Measurements from ENCODE around the gene GRM5.

Gene GRM5

DNA sequence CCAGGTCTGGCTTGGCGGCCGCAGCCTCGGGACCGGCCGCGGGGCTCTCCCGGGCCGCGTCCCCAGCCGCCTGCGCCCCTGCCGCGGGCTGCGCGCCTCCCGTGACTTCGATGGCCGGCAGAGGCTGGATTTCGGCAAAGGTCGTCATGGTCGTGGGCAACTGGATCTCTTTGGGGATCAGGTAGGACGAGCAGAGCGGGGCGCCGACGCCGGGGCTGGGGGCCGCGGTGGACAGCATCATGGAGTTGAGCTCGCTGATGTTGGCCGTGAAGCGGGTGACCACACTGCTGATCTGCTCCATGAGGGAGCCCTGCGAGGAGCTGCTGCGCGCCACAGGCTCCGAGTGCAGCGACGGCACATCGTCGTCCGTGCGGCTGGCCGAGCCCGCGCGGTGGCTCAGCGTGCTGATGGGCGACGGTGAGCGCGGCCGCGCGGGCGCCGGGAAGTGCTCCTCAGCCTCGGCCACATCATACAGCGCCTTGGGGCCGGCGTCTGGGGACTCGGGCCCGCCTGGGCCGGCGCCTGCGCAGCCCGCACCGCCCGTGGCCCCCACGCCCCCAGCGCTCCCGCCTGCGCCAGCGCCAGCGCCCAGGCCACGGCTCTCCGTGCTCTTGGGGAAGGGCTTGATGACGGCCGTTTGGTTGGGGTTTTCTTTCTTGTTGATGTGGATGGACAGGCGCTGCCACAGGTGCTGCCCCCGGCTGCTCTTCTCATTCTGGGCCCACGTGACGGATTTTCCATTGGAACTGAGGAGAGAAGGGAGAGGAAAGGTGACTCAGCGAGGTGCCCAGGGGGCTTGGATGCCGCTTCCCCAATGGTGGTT, 556.8 kb downstream of the GRM5 start:
- in situ Hi-C loops (cut with MboI; ENCODE audit: low pct_unique_long_range_greater_than_20kb, low sequenced_read_pairs, unreplicated experiment), result no loop called here
- TF ChIP-seq, protein P1, sequence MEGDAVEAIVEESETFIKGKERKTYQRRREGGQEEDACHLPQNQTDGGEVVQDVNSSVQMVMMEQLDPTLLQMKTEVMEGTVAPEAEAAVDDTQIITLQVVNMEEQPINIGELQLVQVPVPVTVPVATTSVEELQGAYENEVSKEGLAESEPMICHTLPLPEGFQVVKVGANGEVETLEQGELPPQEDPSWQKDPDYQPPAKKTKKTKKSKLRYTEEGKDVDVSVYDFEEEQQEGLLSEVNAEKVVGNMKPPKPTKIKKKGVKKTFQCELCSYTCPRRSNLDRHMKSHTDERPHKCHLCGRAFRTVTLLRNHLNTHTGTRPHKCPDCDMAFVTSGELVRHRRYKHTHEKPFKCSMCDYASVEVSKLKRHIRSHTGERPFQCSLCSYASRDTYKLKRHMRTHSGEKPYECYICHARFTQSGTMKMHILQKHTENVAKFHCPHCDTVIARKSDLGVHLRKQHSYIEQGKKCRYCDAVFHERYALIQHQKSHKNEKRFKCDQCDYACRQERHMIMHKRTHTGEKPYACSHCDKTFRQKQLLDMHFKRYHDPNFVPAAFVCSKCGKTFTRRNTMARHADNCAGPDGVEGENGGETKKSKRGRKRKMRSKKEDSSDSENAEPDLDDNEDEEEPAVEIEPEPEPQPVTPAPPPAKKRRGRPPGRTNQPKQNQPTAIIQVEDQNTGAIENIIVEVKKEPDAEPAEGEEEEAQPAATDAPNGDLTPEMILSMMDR (IDR thresholded peaks at IDR 0.05; ENCODE audit: extremely low read depth, insufficient read depth, missing control alignments), result no peak
- peak; percentile 49 for DNase-seq (ENCODE audit: low spot score)

DNA sequence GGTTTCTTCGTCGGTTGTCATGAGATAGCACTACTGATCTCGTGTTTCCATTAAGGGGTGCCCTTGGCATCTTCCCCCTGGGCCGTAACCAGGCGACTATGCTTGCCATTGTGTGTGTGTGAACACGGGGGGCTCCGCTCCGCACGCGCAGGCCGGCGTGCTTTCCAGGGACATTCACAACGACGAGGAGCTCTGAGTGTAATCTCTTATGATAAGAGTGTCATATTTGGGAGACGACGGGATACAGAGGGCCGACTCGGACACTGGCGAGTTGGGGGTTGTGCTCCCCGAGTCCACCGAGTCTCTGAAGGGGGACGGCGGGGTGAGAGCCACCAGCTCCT, 557.4 kb downstream of the GRM5 start:
- no peak for DNase-seq (ENCODE audit: low spot score)
- in situ Hi-C loops (cut with MboI; ENCODE audit: low pct_unique_long_range_greater_than_20kb, low sequenced_read_pairs, unreplicated experiment), result no loop called here
- TF ChIP-seq, protein P1 (IDR thresholded peaks at IDR 0.05; ENCODE audit: extremely low read depth, insufficient read depth, missing control alignments), result no peak

DNA sequence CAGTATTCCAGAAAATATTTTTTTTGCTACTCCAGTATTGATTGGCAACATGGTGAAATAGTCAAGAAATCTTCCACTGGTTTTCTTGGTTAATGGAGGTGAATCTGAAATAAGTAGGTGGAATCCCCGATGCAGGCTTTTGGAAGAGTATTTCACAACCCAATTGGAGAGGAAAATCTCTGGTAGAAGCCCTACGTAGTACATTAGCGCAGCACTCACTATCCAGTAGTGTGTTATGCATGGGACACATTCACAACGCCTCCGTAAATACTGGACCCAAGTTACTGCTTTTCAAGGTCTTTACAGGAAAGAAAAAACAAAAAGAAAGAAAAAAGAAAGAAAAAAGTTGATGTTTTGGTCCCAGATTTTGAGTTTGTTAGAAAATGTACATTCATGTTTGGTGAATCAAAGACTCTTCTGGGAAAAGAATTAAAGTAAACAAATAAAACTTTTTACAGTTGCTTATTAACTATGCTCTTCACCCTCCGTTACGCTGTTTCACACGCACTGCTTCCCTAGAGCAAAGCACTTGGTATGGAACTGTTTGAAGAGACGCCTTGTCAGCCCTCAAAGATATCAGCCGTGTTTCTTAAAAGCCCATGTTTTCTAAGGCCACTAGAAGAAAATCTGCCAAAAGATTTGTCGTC, 557.9 kb downstream of the GRM5 start:
- in situ Hi-C loops (cut with MboI; ENCODE audit: low pct_unique_long_range_greater_than_20kb, low sequenced_read_pairs, unreplicated experiment), result no loop called here
- no peak for DNase-seq (ENCODE audit: low spot score)
- TF ChIP-seq, protein P1 (IDR thresholded peaks at IDR 0.05; ENCODE audit: extremely low read depth, insufficient read depth, missing control alignments), result no peak

DNA sequence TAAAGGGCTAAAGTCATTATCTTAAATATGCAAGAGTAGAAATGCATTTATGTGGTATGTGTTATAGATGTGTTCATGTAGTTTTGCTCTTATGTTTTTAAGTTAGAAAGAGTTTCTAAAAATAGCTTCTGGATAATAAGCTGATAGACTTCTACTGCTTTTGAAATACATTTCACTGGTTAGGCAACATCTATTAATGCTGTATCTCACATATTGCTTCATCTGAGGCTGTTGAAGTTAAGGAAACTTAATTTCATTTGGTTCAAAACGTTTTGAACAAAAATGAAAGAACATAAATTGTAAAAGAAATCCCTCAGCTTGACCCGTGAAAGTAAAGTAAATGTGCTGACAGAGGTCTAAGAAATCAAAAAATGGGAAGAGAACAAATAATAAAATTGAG, 564.2 kb downstream of the GRM5 start:
- in situ Hi-C loops (cut with MboI; ENCODE audit: low pct_unique_long_range_greater_than_20kb, low sequenced_read_pairs, unreplicated experiment), result no loop called here
- no peak for DNase-seq (ENCODE audit: low spot score)
- TF ChIP-seq, protein P1 (IDR thresholded peaks at IDR 0.05; ENCODE audit: extremely low read depth, insufficient read depth, missing control alignments), result no peak

DNA sequence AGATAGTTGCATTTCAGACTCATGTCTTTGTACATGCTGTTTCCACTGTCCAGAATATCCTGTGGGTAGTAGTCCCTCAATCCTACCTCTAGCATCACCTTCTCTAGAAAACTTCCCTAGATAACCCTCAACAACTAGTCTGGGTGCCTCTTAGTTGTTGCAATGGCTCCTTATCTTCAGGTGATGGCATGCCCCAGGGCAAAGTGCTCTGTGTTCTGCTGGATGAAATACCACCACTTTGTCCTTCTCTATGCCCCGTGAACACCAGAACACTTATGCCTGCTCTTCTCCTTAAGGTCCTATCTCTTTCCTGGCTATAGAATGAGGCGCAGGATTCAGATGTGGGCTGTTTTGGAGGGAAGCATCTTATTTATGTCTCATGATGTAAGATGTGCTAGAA, 569.9 kb downstream of the GRM5 start:
- DNase-seq (ENCODE audit: low spot score), result no peak
- TF ChIP-seq, protein P1 (IDR thresholded peaks at IDR 0.05; ENCODE audit: extremely low read depth, insufficient read depth, missing control alignments), result no peak
- in situ Hi-C loops (cut with MboI; ENCODE audit: low pct_unique_long_range_greater_than_20kb, low sequenced_read_pairs, unreplicated experiment), result no loop called here

DNA sequence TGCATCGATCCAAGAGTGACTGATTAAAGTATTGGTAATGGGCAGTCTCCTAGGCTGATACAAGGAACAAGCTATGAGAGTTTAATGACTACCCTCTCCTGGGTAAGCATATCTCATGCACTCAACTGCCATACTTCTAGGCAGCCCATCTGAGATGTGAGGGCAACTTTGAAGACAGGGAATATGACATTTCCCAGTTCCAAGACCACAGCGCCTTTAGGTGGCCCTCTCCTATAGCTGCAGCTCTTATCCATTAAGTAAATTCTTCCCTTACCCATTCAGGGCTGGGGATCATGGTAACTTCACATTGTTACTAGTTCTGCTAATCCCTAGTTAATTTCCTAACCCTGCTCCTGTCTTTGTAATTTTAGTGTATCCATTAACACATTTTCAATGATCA, 570.9 kb downstream of the GRM5 start:
- TF ChIP-seq, protein P1 (IDR thresholded peaks at IDR 0.05; ENCODE audit: extremely low read depth, insufficient read depth, missing control alignments), result no peak
- in situ Hi-C loops (cut with MboI; ENCODE audit: low pct_unique_long_range_greater_than_20kb, low sequenced_read_pairs, unreplicated experiment), result no loop called here
- no peak for DNase-seq (ENCODE audit: low spot score)

Measured in GM13977 (cell line).